Measurements from ENCODE around the gene ALDH9A1.
"Not testable (repeated sequence)": the region's sequence is repeated elsewhere in the genome, so short reads cannot be mapped to it uniquely, and the experiment has no call there.

The ALDH9A1 gene

GRCh38 chr1:165644064-165644735 lies 54.2 kb downstream of the ALDH9A1 start:
- DNase-seq, result no peak

- no peak for DNase-seq
Observed at GRCh38 chr1:165641231-165641987, 57.0 kb downstream of the ALDH9A1 start.

- DNase-seq, result no peak
Observed at GRCh38 chr1:165639821-165640623, 58.3 kb downstream of the ALDH9A1 start.

- DNase-seq, result not testable (repeated sequence)
Observed at GRCh38 chr1:165638211-165638610, 60.2 kb downstream of the ALDH9A1 start.

- DNase-seq, result no peak
Observed at GRCh38 chr1:165637427-165637826, 60.9 kb downstream of the ALDH9A1 start.

GRCh38 chr1:165635823-165636222 lies 62.5 kb downstream of the ALDH9A1 start:
- no peak for DNase-seq

- DNase-seq, result no peak
Observed at GRCh38 chr1:165635329-165635728, 63.0 kb downstream of the ALDH9A1 start.

GRCh38 chr1:165634154-165634921 lies 64.0 kb downstream of the ALDH9A1 start:
- no peak for DNase-seq

GRCh38 chr1:165633614-165634013 lies 64.7 kb downstream of the ALDH9A1 start:
- no peak for DNase-seq

GRCh38 chr1:165632491-165632890 lies 65.9 kb downstream of the ALDH9A1 start:
- no peak for DNase-seq

- no peak for DNase-seq
Observed at GRCh38 chr1:165632152-165632469, 66.3 kb downstream of the ALDH9A1 start.

GRCh38 chr1:165631342-165632151 lies 66.8 kb downstream of the ALDH9A1 start:
- DNase-seq, result peak; percentile 24

GRCh38 chr1:165630629-165631341 lies 67.6 kb downstream of the ALDH9A1 start, which contains the start of gene MGST3:
MGST3 (plus strand) TSS chr1:165631234; CDS start chr1:165649848, 18,614 bp downstream.
- DNase-seq, result peak; percentile 94

GRCh38 chr1:165629848-165630628 lies 68.3 kb downstream of the ALDH9A1 start:
- DNase-seq, result peak; percentile 27

- no peak for DNase-seq
Observed at GRCh38 chr1:165629151-165629550, 69.2 kb downstream of the ALDH9A1 start.

- no peak for DNase-seq
Observed at GRCh38 chr1:165628147-165628822, 70.1 kb downstream of the ALDH9A1 start.

GRCh38 chr1:165624441-165624840 lies 73.9 kb downstream of the ALDH9A1 start:
- DNase-seq, result no peak

GRCh38 chr1:165623624-165624023 lies 74.7 kb downstream of the ALDH9A1 start:
- DNase-seq, result no peak

- no peak for DNase-seq
Observed at GRCh38 chr1:165619647-165620151, 78.7 kb downstream of the ALDH9A1 start.

Data from stimulated activated naive CD4-positive, alpha-beta T cell treated with Interleukin-2 at 50 U/mL for 16 hours (primary cell).